ENCODE measurements around the gene RWDD2A. TPM values are rescaled to one million over a fixed set of nuclear protein-coding genes. Genes with fewer than 3 reads are reported as not detected.
A peak's percentile ranks its signal among the peaks of the same experiment; 100 is the strongest.
"Not testable (repeated sequence)": the region's sequence is repeated elsewhere in the genome, so short reads cannot be mapped to it uniquely, and the experiment has no call there.

Gene RWDD2A
- polyA plus RNA-seq, 1 experiment: 4.4 TPM

DNA sequence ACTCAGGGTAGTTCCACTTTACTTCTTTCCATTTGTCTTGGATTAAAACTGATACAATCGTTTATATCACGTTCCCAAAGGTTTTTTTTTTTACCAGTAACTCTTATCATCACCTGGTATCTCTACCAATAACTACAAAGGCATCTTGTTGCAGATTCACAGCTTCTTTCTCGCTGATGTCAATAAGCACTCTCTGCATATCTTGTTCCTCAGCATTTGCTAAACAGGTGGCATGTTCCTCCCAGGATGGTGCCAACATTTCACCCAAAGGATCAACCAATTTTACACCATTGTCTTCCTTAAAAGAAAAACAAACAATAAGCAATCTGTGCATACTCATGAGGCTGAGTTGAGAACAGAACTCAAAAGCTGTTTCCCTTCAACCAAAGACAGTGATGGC lies 4.7 kb upstream of the RWDD2A start:
- DNase-seq (ENCODE audit: low read depth): no peak
- TF ChIP-seq, protein P1, sequence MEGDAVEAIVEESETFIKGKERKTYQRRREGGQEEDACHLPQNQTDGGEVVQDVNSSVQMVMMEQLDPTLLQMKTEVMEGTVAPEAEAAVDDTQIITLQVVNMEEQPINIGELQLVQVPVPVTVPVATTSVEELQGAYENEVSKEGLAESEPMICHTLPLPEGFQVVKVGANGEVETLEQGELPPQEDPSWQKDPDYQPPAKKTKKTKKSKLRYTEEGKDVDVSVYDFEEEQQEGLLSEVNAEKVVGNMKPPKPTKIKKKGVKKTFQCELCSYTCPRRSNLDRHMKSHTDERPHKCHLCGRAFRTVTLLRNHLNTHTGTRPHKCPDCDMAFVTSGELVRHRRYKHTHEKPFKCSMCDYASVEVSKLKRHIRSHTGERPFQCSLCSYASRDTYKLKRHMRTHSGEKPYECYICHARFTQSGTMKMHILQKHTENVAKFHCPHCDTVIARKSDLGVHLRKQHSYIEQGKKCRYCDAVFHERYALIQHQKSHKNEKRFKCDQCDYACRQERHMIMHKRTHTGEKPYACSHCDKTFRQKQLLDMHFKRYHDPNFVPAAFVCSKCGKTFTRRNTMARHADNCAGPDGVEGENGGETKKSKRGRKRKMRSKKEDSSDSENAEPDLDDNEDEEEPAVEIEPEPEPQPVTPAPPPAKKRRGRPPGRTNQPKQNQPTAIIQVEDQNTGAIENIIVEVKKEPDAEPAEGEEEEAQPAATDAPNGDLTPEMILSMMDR (IDR thresholded peaks at IDR 0.05; ENCODE audit: insufficient read depth, low read depth, low read length): no peak
- ChIA-PET CTCF (interaction anchor here (4.4 kb wide), 1 partner anchor 122 kb away, joined by 24 read pairs; the partner anchor contains the start of genes DOP1A and UBE3D), POLR2A (no interaction called here)
- H3K36me3 ChIP-seq (ENCODE audit: control insufficient read depth, insufficient read depth, low read length): peaks cover 8% of the 10 kb centered on the region
- H3K27me3 ChIP-seq (ENCODE audit: control insufficient read depth, insufficient read depth, low read length): no peaks in the 10 kb centered on the region
- H3K4me3 ChIP-seq (ENCODE audit: low read depth, low read length): no peak overlapping the region

DNA sequence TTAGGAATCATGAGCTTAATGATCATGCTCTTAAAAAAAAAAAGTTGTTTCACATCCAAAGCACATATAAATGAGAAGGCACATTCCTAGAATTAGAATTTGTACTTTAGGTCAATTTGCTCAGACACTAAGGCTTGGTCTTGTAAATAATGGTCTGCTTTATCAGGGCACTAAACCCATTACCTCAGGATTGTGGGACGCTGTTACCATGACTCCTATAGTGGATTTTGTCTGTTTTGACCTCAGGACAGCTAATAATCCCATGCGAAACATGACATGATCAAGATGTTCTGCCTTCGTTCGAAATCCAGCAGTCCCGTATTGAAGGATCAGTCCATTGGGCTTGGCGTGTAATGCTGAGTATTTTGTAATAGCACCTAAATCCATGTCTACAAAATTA lies 2.5 kb upstream of the RWDD2A start:
- CTCF ChIA-PET: interaction anchor here (1.5 to 4.4 kb wide), 2 partner anchors 23 to 124 kb away, joined by 3 to 24 read pairs; partner anchors contain the start of genes DOP1A and UBE3D
- peaks cover 3% of the 10 kb centered on the region; the same call in 1 of the 2 replicates for H3K36me3 ChIP-seq (ENCODE audit: control insufficient read depth, insufficient read depth, low read length)

DNA sequence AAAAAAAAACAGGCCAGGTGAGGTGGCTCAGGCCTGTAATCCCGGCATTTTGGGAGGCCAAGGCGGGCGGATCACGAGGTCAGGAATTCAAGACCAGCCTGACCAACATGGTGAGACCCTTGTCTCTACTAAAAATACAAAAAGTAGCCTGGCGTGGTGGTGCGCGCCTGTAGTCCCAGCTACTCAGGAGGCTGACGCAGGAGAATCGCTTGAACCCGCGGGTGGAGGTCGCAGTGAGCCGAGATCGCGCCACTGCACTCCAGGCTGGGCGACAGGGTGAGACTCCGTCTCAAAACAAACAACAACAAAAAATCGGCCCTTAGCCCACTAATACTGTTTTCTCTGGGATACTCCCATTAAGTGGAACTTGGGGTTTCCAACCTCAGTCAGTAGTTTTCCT lies 1.2 kb upstream of the RWDD2A start:
- POLR2A ChIA-PET; H3K27me3 ChIP-seq (ENCODE audit: control insufficient read depth, insufficient read depth, low read length); DNase-seq (ENCODE audit: low read depth); H3K36me3 ChIP-seq (ENCODE audit: control insufficient read depth, insufficient read depth, low read length): not testable (repeated sequence)
- peak overlapping the region; percentile 93 for H3K4me3 ChIP-seq (ENCODE audit: low read depth, low read length)
- CTCF ChIA-PET: interaction anchor here (4.4 kb wide), 1 partner anchor 126 kb away, joined by 24 read pairs; the partner anchor contains the start of genes DOP1A and UBE3D

More for the DNA sequence above, 2.5 kb upstream of the RWDD2A start:
- no peak for DNase-seq (ENCODE audit: low read depth)
- TF ChIP-seq, protein P1 (IDR thresholded peaks at IDR 0.05; ENCODE audit: insufficient read depth, low read depth, low read length): no peak
- Histone ChIP-seq H3K4me3 (ENCODE audit: low read depth, low read length) (no peak overlapping the region), H3K27me3 (ENCODE audit: control insufficient read depth, insufficient read depth, low read length) (no peaks in the 10 kb centered on the region)
- POLR2A ChIA-PET: interaction anchor here (0.8 kb wide), 1 partner anchor 943 kb away, joined by 3 read pairs; the partner anchor contains the start of gene IBTK

DNA sequence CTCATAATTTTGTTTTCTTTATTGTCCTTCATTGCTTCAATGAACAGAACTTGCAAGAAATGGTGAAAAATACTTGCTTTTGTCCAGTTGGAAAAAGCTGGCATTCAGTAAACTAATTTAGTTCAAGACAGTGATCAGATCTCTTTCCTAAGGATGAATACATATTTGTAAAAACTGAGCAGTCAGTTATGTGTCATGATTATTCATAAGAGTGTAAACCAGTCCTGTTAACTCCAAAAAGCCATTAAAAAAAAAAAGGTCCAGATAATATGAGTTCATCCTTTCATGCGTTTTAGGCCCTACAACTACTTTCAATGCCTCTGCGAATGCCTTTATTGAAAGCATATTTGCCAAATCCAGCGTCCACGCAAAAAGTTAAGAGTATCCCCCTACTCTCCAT lies 701 bp upstream of the RWDD2A start:
- Histone ChIP-seq H3K27me3 (ENCODE audit: control insufficient read depth, insufficient read depth, low read length) (no peaks in the 10 kb centered on the region), H3K4me3 (ENCODE audit: low read depth, low read length) (peak overlapping the region; percentile 93), H3K36me3 (ENCODE audit: control insufficient read depth, insufficient read depth, low read length) (peaks cover 3% of the 10 kb centered on the region; the same call in 1 of the 2 replicates)
- ChIA-PET CTCF (interaction anchor here (1.5 to 9.4 kb wide), 2 partner anchors 126 to 320 kb away, joined by 3 to 70 read pairs; partner anchors contain the start of genes DOP1A, PRSS35 and UBE3D), POLR2A (no interaction called here)
- no peak for DNase-seq (ENCODE audit: low read depth)
- TF ChIP-seq, protein P1 (IDR thresholded peaks at IDR 0.05; ENCODE audit: insufficient read depth, low read depth, low read length): no peak

DNA sequence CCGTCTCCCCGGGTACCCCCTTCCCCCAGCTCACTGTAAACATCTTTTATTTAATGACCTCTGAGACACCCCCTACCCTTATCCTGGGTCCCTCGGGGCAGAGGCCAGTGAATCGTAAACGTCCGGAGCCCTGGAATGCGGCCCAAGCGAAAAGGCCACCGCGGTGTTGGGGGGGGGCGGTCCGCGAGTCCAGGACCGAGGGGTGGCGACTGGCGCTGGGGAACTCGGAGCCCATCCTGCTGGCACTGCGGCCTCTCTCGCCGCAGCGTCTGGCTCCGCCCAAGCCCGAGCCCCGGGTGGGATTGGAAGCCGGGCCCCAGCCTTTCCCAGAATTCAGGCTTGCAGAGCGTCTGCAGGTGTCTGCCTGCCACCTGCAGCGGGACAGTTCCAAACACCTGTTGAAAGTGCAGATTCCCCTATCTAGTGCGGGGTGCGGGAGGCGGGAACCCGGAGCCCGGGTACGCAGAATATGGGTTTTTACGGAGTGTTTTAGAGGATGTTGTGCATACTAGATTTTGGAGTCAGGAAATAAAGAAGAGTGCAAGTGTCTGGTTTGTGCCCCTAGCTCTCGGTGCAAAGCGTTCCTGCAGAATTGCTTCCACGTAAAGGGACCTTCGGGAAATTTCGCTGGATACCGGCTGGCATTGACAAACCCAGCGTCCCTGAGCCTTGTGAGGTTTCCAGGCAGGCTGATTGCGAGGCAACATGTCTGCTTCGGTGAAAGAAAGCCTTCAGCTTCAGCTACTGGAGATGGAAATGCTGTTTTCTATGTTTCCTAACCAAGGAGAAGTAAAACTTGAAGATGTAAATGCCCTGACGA lies 800 bp downstream of the RWDD2A start:
- CTCF ChIA-PET: interaction anchor here (1.5 to 9.4 kb wide), 2 partner anchors 127 to 318 kb away, joined by 3 to 70 read pairs; partner anchors contain the start of genes DOP1A, PRSS35 and UBE3D
- H3K4me3 ChIP-seq (ENCODE audit: low read depth, low read length): peak overlapping the region; percentile 93
- POLR2A ChIA-PET: interaction anchor here (0.6 kb wide), 3 partner anchors 21 to 1104 kb away, joined by 6 to 9 read pairs (median 8); no protein-coding TSS in a partner anchor
- no peaks in the 10 kb centered on the region for H3K27me3 ChIP-seq (ENCODE audit: control insufficient read depth, insufficient read depth, low read length)
- no peak for DNase-seq (ENCODE audit: low read depth)
- TF ChIP-seq, protein P1 (IDR thresholded peaks at IDR 0.05; ENCODE audit: insufficient read depth, low read depth, low read length): no peak
- H3K36me3 ChIP-seq (ENCODE audit: control insufficient read depth, insufficient read depth, low read length): no peaks in the 10 kb centered on the region; the same call in 1 of the 2 replicates

All from BJ (cell line).